NCI-H774 (cell line): ENCODE results near the gene CTSL.
"Not testable (repeated sequence)": the region's sequence is repeated elsewhere in the genome, so short reads cannot be mapped to it uniquely, and the experiment has no call there.

ENCODE experiments used
- DNase-seq: peaks from one replicate; lab custom pipeline; 2025; lab: John Stamatoyannopoulos, UW

CTSL gene

GRCh38 chr9:87759980-87760379 lies 34.1 kb downstream of the CTSL start:
- not testable (repeated sequence) for DNase-seq

- no peak for DNase-seq
Observed at GRCh38 chr9:87760529-87760928, 34.6 kb downstream of the CTSL start.

- no peak for DNase-seq
Observed at GRCh38 chr9:87763286-87763685, 37.4 kb downstream of the CTSL start.

GRCh38 chr9:87765521-87765920 lies 39.6 kb downstream of the CTSL start:
- no peak for DNase-seq

GRCh38 chr9:87766697-87767096 lies 40.8 kb downstream of the CTSL start:
- DNase-seq, result no peak

- DNase-seq, result no peak
Observed at GRCh38 chr9:87770616-87771315, 44.8 kb downstream of the CTSL start.

- no peak for DNase-seq
Observed at GRCh38 chr9:87771316-87772006, 45.5 kb downstream of the CTSL start.

GRCh38 chr9:87776481-87777379 lies 50.8 kb downstream of the CTSL start:
- no peak for DNase-seq

- DNase-seq, result no peak
Observed at GRCh38 chr9:87778996-87779395, 53.1 kb downstream of the CTSL start.
